Spleen (tissue), 7 donors: ENCODE results near the gene ABLIM3.

Source experiments
- CTCF ChIP-seq, 11 experiments: fragments of 200-600 bp in 7 of 11; fragments of 450-650 bp in 4 of 11; sonication (generic) in 4 of 11; IDR thresholded peaks in 8 of 11; conservative IDR thresholded peaks in 3 of 11; 1 replicate in 7 of 11; 2 replicates in 4 of 11; pipeline versions ENCODE4 v1.4.0 to v1.8.0; 2016 to 2021; ENCODE audit warnings: antibody characterized with exemption in 11 of 11, inconsistent platforms in 4 of 11, mild to moderate bottlenecking in 1 of 11
- POLR2A ChIP-seq, 3 donors: fragments of 450-650 bp; IDR thresholded peaks; one replicate each; pipeline ENCODE4 v1.5.1; 2017; ENCODE audit warnings: antibody characterized with exemption in 3 of 3, mild to moderate bottlenecking in 1 of 3
- donor health status: DM: no; HTN: no; CAD: no; lungs with moderate emphysema.
- donor health status: DM: no; HTN: no; CAD: no.
- donor health status: DM: no; HTN: no; CAD: no.

GRCh38 chr5:149121145-149121544, 20.1 kb upstream of the ABLIM3 start:
- TF ChIP-seq CTCF (IDR thresholded peaks at IDR 0.05 in 8 of 11, conservative IDR thresholded peaks at IDR 0.05 in 3 of 11) (no peak), POLR2A (IDR thresholded peaks at IDR 0.05) (no peak)
